Measurements from ENCODE around the gene INPP4B. TPM values are rescaled to one million over a fixed set of nuclear protein-coding genes. Genes with fewer than 3 reads are reported as not detected.

INPP4B gene
- polyA plus RNA-seq, 1 of the 3 experiments (the other 2 are of a cell fraction): 0.08 TPM

DNA sequence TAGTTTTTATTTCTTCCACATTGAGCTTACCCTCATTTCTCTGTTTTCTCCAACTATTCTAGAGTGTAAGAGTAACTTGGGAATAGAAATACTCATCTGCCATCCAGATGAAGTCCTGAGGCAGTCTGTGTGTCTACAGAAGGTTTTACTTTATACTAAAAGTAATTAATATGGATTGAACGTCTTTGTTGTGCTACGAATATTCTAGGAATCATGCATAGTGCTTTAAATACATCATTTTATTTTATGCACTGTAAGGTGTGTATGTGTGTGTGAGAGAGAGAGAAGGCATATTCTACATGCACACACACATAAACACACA lies 305.7 kb downstream of the INPP4B start:
- Histone ChIP-seq H3K9me3 (no peaks in the 10 kb centered on the region), H3K9me2 (no peaks in the 10 kb centered on the region), H3K4me1 (ENCODE audit: control insufficient read depth in 1 of 2, insufficient read depth in 2 of 2, low read depth in 1 of 2, low read length in 1 of 2) (no peaks in the 10 kb centered on the region; a peak in 1 of 4 replicates), H3K27me3 (ENCODE audit: insufficient read depth) (no peaks in the 10 kb centered on the region), H3K27ac (ENCODE audit: low read depth in 2 of 2, low read length in 1 of 2) (no peak overlapping the region), H3K9ac (no peak overlapping the region), H2AFZ (ENCODE audit: low read depth) (no peak overlapping the region), H3K79me2 (ENCODE audit: insufficient read depth) (no peaks in the 10 kb centered on the region), H4K20me1 (ENCODE audit: insufficient read depth) (no peaks in the 10 kb centered on the region), H3K4me2 (no peak overlapping the region), H3K4me3 (ENCODE audit: low read depth in 2 of 2, low read length in 1 of 2) (no peak overlapping the region), H3F3A (replicated peaks; ENCODE audit: insufficient read depth) (no peaks in the 10 kb centered on the region), H3K36me3 (replicated peaks in 1 of 2; ENCODE audit: control insufficient read depth in 1 of 2, insufficient read depth in 2 of 2, low read length in 1 of 2) (no peaks in the 10 kb centered on the region)
- POLR2A ChIA-PET: no interaction called here
- DNase-seq: no peak
- TF ChIP-seq, protein P1, sequence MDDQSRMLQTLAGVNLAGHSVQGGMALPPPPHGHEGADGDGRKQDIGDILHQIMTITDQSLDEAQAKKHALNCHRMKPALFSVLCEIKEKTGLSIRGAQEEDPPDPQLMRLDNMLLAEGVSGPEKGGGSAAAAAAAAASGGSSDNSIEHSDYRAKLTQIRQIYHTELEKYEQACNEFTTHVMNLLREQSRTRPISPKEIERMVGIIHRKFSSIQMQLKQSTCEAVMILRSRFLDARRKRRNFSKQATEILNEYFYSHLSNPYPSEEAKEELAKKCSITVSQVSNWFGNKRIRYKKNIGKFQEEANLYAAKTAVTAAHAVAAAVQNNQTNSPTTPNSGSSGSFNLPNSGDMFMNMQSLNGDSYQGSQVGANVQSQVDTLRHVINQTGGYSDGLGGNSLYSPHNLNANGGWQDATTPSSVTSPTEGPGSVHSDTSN (IDR thresholded peaks at IDR 0.05): no peak
- no peak for TF ChIP-seq SIN3A (IDR thresholded peaks at IDR 0.05; ENCODE audit: borderline replicate concordance, low read depth, low read length)
- TF ChIP-seq GATA2 (CRISPR knock-in tag; IDR thresholded peaks at IDR 0.05): no peak
- no peak for TF ChIP-seq CHD2 (IDR thresholded peaks at IDR 0.05; ENCODE audit: low read length, partially characterized antibody)
- CTCF ChIA-PET: no interaction called here
- 52% methylated on average over 2 of the region's 2 CpGs for WGBS (ENCODE audit: low lambda C conversion rate)

DNA sequence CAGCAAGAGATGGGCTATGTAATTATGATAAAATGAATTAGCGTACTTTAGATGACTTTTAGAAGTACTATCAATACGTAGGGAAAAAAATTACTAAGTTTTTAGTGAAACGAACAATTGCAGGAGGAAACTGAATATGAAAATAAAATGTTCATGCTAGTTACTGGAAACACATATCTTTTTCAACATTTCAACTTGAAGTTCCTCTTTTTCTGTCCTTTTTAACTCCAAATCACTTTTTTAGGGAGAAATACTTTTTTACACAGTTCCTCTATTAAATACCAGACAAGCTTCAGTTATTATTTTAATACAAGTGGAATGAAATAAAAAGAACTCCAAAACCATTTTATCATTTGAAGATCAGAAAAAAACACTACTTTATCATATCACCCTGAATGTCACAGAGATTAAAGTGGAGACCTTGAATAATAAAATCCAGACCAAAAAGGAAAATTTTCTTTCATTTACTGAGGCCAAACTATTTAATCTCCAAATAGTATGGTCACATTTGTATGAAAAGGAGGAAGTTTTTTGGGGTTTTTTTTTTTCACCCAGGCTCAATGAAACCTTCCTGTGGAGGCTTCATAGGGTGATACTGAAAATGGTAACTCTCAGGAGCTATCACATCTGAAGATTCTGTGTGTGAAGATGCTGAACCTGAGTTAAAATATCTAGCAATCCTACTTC lies 306.2 kb downstream of the INPP4B start:
- Histone ChIP-seq H3K36me3 (replicated peaks in 1 of 2; ENCODE audit: control insufficient read depth in 1 of 2, insufficient read depth in 2 of 2, low read length in 1 of 2) (no peaks in the 10 kb centered on the region), H3K4me2 (no peak overlapping the region), H3K27me3 (ENCODE audit: insufficient read depth) (no peaks in the 10 kb centered on the region), H3F3A (replicated peaks; ENCODE audit: insufficient read depth) (no peaks in the 10 kb centered on the region), H3K9me2 (no peaks in the 10 kb centered on the region), H3K27ac (ENCODE audit: low read depth in 2 of 2, low read length in 1 of 2) (no peak overlapping the region), H2AFZ (ENCODE audit: low read depth) (no peak overlapping the region), H3K4me1 (ENCODE audit: control insufficient read depth in 1 of 2, insufficient read depth in 2 of 2, low read depth in 1 of 2, low read length in 1 of 2) (no peaks in the 10 kb centered on the region; a peak in 1 of 4 replicates), H3K4me3 (ENCODE audit: low read depth in 2 of 2, low read length in 1 of 2) (no peak overlapping the region), H3K9ac (no peak overlapping the region), H3K79me2 (ENCODE audit: insufficient read depth) (no peaks in the 10 kb centered on the region), H3K9me3 (no peaks in the 10 kb centered on the region), H4K20me1 (ENCODE audit: insufficient read depth) (no peaks in the 10 kb centered on the region)
- CTCF ChIA-PET: no interaction called here
- WGBS (ENCODE audit: low lambda C conversion rate): 31% methylated on average over 3 of the region's 3 CpGs
- POLR2A ChIA-PET: no interaction called here
- TF ChIP-seq YY1 (IDR thresholded peaks at IDR 0.05; ENCODE audit: low read depth) (no peak), TAF1 (IDR thresholded peaks at IDR 0.05; ENCODE audit: borderline replicate concordance, low read depth, low read length) (no peak), ELF1 (IDR thresholded peaks at IDR 0.05) (no peak), EZH2phosphoT487 (IDR thresholded peaks at IDR 0.05; ENCODE audit: borderline replicate concordance, low read depth) (no peak), POLR2AphosphoS5 (IDR thresholded peaks at IDR 0.05; ENCODE audit: low read depth, low read length) (no peak), FOSL2 (IDR thresholded peaks at IDR 0.05; ENCODE audit: borderline replicate concordance, low read depth) (no peak), FOXJ3 (CRISPR knock-in tag; IDR thresholded peaks at IDR 0.05) (no peak), GATA2 (CRISPR knock-in tag; IDR thresholded peaks at IDR 0.05) (no peak), RAD21 (IDR thresholded peaks at IDR 0.05; ENCODE audit: low read length) (no peak), CHD2 (IDR thresholded peaks at IDR 0.05; ENCODE audit: low read length, partially characterized antibody) (no peak)
- TF ChIP-seq, protein P2, sequence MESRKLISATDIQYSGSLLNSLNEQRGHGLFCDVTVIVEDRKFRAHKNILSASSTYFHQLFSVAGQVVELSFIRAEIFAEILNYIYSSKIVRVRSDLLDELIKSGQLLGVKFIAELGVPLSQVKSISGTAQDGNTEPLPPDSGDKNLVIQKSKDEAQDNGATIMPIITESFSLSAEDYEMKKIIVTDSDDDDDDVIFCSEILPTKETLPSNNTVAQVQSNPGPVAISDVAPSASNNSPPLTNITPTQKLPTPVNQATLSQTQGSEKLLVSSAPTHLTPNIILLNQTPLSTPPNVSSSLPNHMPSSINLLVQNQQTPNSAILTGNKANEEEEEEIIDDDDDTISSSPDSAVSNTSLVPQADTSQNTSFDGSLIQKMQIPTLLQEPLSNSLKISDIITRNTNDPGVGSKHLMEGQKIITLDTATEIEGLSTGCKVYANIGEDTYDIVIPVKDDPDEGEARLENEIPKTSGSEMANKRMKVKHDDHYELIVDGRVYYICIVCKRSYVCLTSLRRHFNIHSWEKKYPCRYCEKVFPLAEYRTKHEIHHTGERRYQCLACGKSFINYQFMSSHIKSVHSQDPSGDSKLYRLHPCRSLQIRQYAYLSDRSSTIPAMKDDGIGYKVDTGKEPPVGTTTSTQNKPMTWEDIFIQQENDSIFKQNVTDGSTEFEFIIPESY (IDR thresholded peaks at IDR 0.05; ENCODE audit: borderline replicate concordance, low read depth): no peak
- TF ChIP-seq, protein P3, sequence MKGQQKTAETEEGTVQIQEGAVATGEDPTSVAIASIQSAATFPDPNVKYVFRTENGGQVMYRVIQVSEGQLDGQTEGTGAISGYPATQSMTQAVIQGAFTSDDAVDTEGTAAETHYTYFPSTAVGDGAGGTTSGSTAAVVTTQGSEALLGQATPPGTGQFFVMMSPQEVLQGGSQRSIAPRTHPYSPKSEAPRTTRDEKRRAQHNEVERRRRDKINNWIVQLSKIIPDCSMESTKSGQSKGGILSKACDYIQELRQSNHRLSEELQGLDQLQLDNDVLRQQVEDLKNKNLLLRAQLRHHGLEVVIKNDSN (IDR thresholded peaks at IDR 0.05; ENCODE audit: borderline replicate concordance, low read depth): no peak
- DNase-seq: no peak
